ENCODE data around the gene LDB2. TPM values are rescaled to one million over a fixed set of nuclear protein-coding genes. Genes with fewer than 3 reads are reported as not detected.

LDB2 gene
- total RNA-seq, 1 donor from 2014 or later, result 55.8 TPM

- Histone ChIP-seq H3K9ac (ENCODE audit: low read depth in 1 of 3, low read length in 3 of 3) (no peak overlapping the region), H3K27ac (ENCODE audit: low read depth, low read length) (no peak overlapping the region), H3K4me3 (ENCODE audit: low read length in 3 of 3) (no peak overlapping the region)
These were observed 176.7 kb downstream of the LDB2 start for GRCh38 chr4:16721613-16722291.

GRCh38 chr4:16720761-16721160, 177.7 kb downstream of the LDB2 start:
- no peaks in the 10 kb centered on the region for H3K27me3 ChIP-seq (ENCODE audit: control insufficient read depth in 3 of 3, insufficient read depth in 3 of 3, low read length in 3 of 3)
- no peak overlapping the region for H3K4me3 ChIP-seq (ENCODE audit: low read length in 3 of 3)

More at GRCh38 chr4:16721613-16722291, 176.7 kb downstream of the LDB2 start:
- Histone ChIP-seq H3K4me1 (ENCODE audit: control insufficient read depth in 3 of 3, insufficient read depth in 3 of 3, low read length in 3 of 3) (peaks cover 0 to 3% (median 0%) of the 10 kb centered on the region in 3 donors), H3K27me3 (ENCODE audit: control insufficient read depth in 3 of 3, insufficient read depth in 3 of 3, low read length in 3 of 3) (no peaks in the 10 kb centered on the region), H3K9me3 (ENCODE audit: control insufficient read depth in 3 of 3, low read length in 3 of 3) (peaks cover 0 to 4% (median 0%) of the 10 kb centered on the region in 3 donors), H3K36me3 (ENCODE audit: control insufficient read depth in 3 of 3, insufficient read depth in 3 of 3, low read length in 3 of 3) (no peaks in the 10 kb centered on the region)

GRCh38 chr4:16717266-16717970, 181.0 kb downstream of the LDB2 start:
- Histone ChIP-seq H3K4me3 (ENCODE audit: low read length in 3 of 3) (no peak overlapping the region), H3K27ac (ENCODE audit: low read depth, low read length) (no peak overlapping the region), H3K9me3 (ENCODE audit: control insufficient read depth in 3 of 3, low read length in 3 of 3) (no peaks in the 10 kb centered on the region), H3K27me3 (ENCODE audit: control insufficient read depth in 3 of 3, insufficient read depth in 3 of 3, low read length in 3 of 3) (no peaks in the 10 kb centered on the region), H3K4me1 (ENCODE audit: control insufficient read depth in 3 of 3, insufficient read depth in 3 of 3, low read length in 3 of 3) (peaks cover 0 to 3% (median 0%) of the 10 kb centered on the region in 3 donors), H3K9ac (ENCODE audit: low read depth in 1 of 3, low read length in 3 of 3) (no peak overlapping the region), H3K36me3 (ENCODE audit: control insufficient read depth in 3 of 3, insufficient read depth in 3 of 3, low read length in 3 of 3) (no peaks in the 10 kb centered on the region)

More at GRCh38 chr4:16720761-16721160, 177.7 kb downstream of the LDB2 start:
- Histone ChIP-seq H3K9ac (ENCODE audit: low read depth in 1 of 3, low read length in 3 of 3) (no peak overlapping the region), H3K9me3 (ENCODE audit: control insufficient read depth in 3 of 3, low read length in 3 of 3) (peaks cover 0 to 4% (median 0%) of the 10 kb centered on the region in 3 donors), H3K4me1 (ENCODE audit: control insufficient read depth in 3 of 3, insufficient read depth in 3 of 3, low read length in 3 of 3) (peaks cover 0 to 3% (median 0%) of the 10 kb centered on the region in 3 donors), H3K27ac (ENCODE audit: low read depth, low read length) (no peak overlapping the region), H3K36me3 (ENCODE audit: control insufficient read depth in 3 of 3, insufficient read depth in 3 of 3, low read length in 3 of 3) (no peaks in the 10 kb centered on the region)

- Histone ChIP-seq H3K27me3 (ENCODE audit: control insufficient read depth in 3 of 3, insufficient read depth in 3 of 3, low read length in 3 of 3) (no peaks in the 10 kb centered on the region), H3K4me3 (ENCODE audit: low read length in 3 of 3) (no peak overlapping the region), H3K9ac (ENCODE audit: low read depth in 1 of 3, low read length in 3 of 3) (no peak overlapping the region), H3K4me1 (ENCODE audit: control insufficient read depth in 3 of 3, insufficient read depth in 3 of 3, low read length in 3 of 3) (no peaks in the 10 kb centered on the region), H3K9me3 (ENCODE audit: control insufficient read depth in 3 of 3, low read length in 3 of 3) (no peaks in the 10 kb centered on the region), H3K27ac (ENCODE audit: low read depth, low read length) (no peak overlapping the region), H3K36me3 (ENCODE audit: control insufficient read depth in 3 of 3, insufficient read depth in 3 of 3, low read length in 3 of 3) (no peaks in the 10 kb centered on the region)
These were observed 183.0 kb downstream of the LDB2 start for GRCh38 chr4:16715482-16715881.

GRCh38 chr4:16714191-16714590, 184.3 kb downstream of the LDB2 start:
- no peak overlapping the region for H3K27ac ChIP-seq (ENCODE audit: low read depth, low read length)
- no peaks in the 10 kb centered on the region for H3K9me3 ChIP-seq (ENCODE audit: control insufficient read depth in 3 of 3, low read length in 3 of 3)
- no peaks in the 10 kb centered on the region for H3K4me1 ChIP-seq (ENCODE audit: control insufficient read depth in 3 of 3, insufficient read depth in 3 of 3, low read length in 3 of 3)
- H3K9ac ChIP-seq (ENCODE audit: low read depth in 1 of 3, low read length in 3 of 3), result no peak overlapping the region
- no peaks in the 10 kb centered on the region for H3K36me3 ChIP-seq (ENCODE audit: control insufficient read depth in 3 of 3, insufficient read depth in 3 of 3, low read length in 3 of 3)
- no peaks in the 10 kb centered on the region for H3K27me3 ChIP-seq (ENCODE audit: control insufficient read depth in 3 of 3, insufficient read depth in 3 of 3, low read length in 3 of 3)
- no peak overlapping the region for H3K4me3 ChIP-seq (ENCODE audit: low read length in 3 of 3)

GRCh38 chr4:16713696-16714095, 184.7 kb downstream of the LDB2 start:
- no peak overlapping the region for H3K4me3 ChIP-seq (ENCODE audit: low read length in 3 of 3)
- H3K9ac ChIP-seq (ENCODE audit: low read depth in 1 of 3, low read length in 3 of 3), result no peak overlapping the region
- no peaks in the 10 kb centered on the region for H3K9me3 ChIP-seq (ENCODE audit: control insufficient read depth in 3 of 3, low read length in 3 of 3)
- H3K27ac ChIP-seq (ENCODE audit: low read depth, low read length), result no peak overlapping the region
- no peaks in the 10 kb centered on the region for H3K4me1 ChIP-seq (ENCODE audit: control insufficient read depth in 3 of 3, insufficient read depth in 3 of 3, low read length in 3 of 3)
- no peaks in the 10 kb centered on the region for H3K27me3 ChIP-seq (ENCODE audit: control insufficient read depth in 3 of 3, insufficient read depth in 3 of 3, low read length in 3 of 3)
- H3K36me3 ChIP-seq (ENCODE audit: control insufficient read depth in 3 of 3, insufficient read depth in 3 of 3, low read length in 3 of 3), result no peaks in the 10 kb centered on the region

GRCh38 chr4:16713271-16713670, 185.2 kb downstream of the LDB2 start:
- Histone ChIP-seq H3K27me3 (ENCODE audit: control insufficient read depth in 3 of 3, insufficient read depth in 3 of 3, low read length in 3 of 3) (no peaks in the 10 kb centered on the region), H3K27ac (ENCODE audit: low read depth, low read length) (no peak overlapping the region), H3K9ac (ENCODE audit: low read depth in 1 of 3, low read length in 3 of 3) (no peak overlapping the region), H3K4me1 (ENCODE audit: control insufficient read depth in 3 of 3, insufficient read depth in 3 of 3, low read length in 3 of 3) (no peaks in the 10 kb centered on the region), H3K4me3 (ENCODE audit: low read length in 3 of 3) (no peak overlapping the region), H3K9me3 (ENCODE audit: control insufficient read depth in 3 of 3, low read length in 3 of 3) (no peaks in the 10 kb centered on the region), H3K36me3 (ENCODE audit: control insufficient read depth in 3 of 3, insufficient read depth in 3 of 3, low read length in 3 of 3) (no peaks in the 10 kb centered on the region)

GRCh38 chr4:16710198-16710597, 188.2 kb downstream of the LDB2 start:
- Histone ChIP-seq H3K9ac (ENCODE audit: low read depth in 1 of 3, low read length in 3 of 3) (no peak overlapping the region), H3K27me3 (ENCODE audit: control insufficient read depth in 3 of 3, insufficient read depth in 3 of 3, low read length in 3 of 3) (no peaks in the 10 kb centered on the region), H3K4me3 (ENCODE audit: low read length in 3 of 3) (no peak overlapping the region), H3K4me1 (ENCODE audit: control insufficient read depth in 3 of 3, insufficient read depth in 3 of 3, low read length in 3 of 3) (no peaks in the 10 kb centered on the region), H3K36me3 (ENCODE audit: control insufficient read depth in 3 of 3, insufficient read depth in 3 of 3, low read length in 3 of 3) (no peaks in the 10 kb centered on the region), H3K9me3 (ENCODE audit: control insufficient read depth in 3 of 3, low read length in 3 of 3) (no peaks in the 10 kb centered on the region), H3K27ac (ENCODE audit: low read depth, low read length) (no peak overlapping the region)

- Histone ChIP-seq H3K4me1 (ENCODE audit: control insufficient read depth in 3 of 3, insufficient read depth in 3 of 3, low read length in 3 of 3) (no peaks in the 10 kb centered on the region), H3K27me3 (ENCODE audit: control insufficient read depth in 3 of 3, insufficient read depth in 3 of 3, low read length in 3 of 3) (no peaks in the 10 kb centered on the region), H3K9ac (ENCODE audit: low read depth in 1 of 3, low read length in 3 of 3) (no peak overlapping the region), H3K36me3 (ENCODE audit: control insufficient read depth in 3 of 3, insufficient read depth in 3 of 3, low read length in 3 of 3) (no peaks in the 10 kb centered on the region), H3K27ac (ENCODE audit: low read depth, low read length) (no peak overlapping the region), H3K4me3 (ENCODE audit: low read length in 3 of 3) (no peak overlapping the region), H3K9me3 (ENCODE audit: control insufficient read depth in 3 of 3, low read length in 3 of 3) (no peaks in the 10 kb centered on the region)
These were observed 190.6 kb downstream of the LDB2 start for GRCh38 chr4:16707874-16708273.

GRCh38 chr4:16706251-16706650, 192.2 kb downstream of the LDB2 start:
- Histone ChIP-seq H3K9ac (ENCODE audit: low read depth in 1 of 3, low read length in 3 of 3) (no peak overlapping the region), H3K27ac (ENCODE audit: low read depth, low read length) (no peak overlapping the region), H3K36me3 (ENCODE audit: control insufficient read depth in 3 of 3, insufficient read depth in 3 of 3, low read length in 3 of 3) (no peaks in the 10 kb centered on the region), H3K4me3 (ENCODE audit: low read length in 3 of 3) (no peak overlapping the region), H3K9me3 (ENCODE audit: control insufficient read depth in 3 of 3, low read length in 3 of 3) (no peaks in the 10 kb centered on the region), H3K27me3 (ENCODE audit: control insufficient read depth in 3 of 3, insufficient read depth in 3 of 3, low read length in 3 of 3) (no peaks in the 10 kb centered on the region), H3K4me1 (ENCODE audit: control insufficient read depth in 3 of 3, insufficient read depth in 3 of 3, low read length in 3 of 3) (no peaks in the 10 kb centered on the region)

Data from skeletal muscle tissue (tissue), 4 donors.